Gastrocnemius medialis (tissue), 4 donors: ENCODE results near the gene INPP5F. TPM values are rescaled to one million over a fixed set of nuclear protein-coding genes. Genes with fewer than 3 reads are reported as not detected.

ENCODE experiments used
- ATAC-seq, 2 donors: fragments of 150-250 bp; one replicate each; pipeline ENCODE4 v1.9.1; 2016
- DNase-seq, 2 donors: peaks; one replicate each; pipeline ENCODE4 v3.0.0-alpha.2; 2019
- H3K27ac ChIP-seq, 4 donors: fragments of 200-600 bp; sonication (generic); 1 replicate in 1 of 4; 2 replicates in 3 of 4; pipeline ENCODE4 v1.5.1; 2016 to 2018; ENCODE audit warnings: mild to moderate bottlenecking in 2 of 4, moderate library complexity in 1 of 4
- H3K27me3 ChIP-seq, 3 donors: fragments of 200-600 bp; sonication (generic) in 2 of 3; 1 replicate in 1 of 3; 2 replicates in 2 of 3; pipeline versions ENCODE4 v1.5.1 to v1.6.0; 2016 to 2019; ENCODE audit warnings: mild to moderate bottlenecking in 1 of 3, moderate library complexity in 1 of 3
- H3K36me3 ChIP-seq, 2 donors: fragments of 200-600 bp; sonication (generic) in 1 of 2; one replicate each; pipeline ENCODE4 v1.5.1; 2017 to 2018
- H3K4me1 ChIP-seq, 2 donors: fragments of 200-600 bp; sonication (generic) in 1 of 2; one replicate each; pipeline ENCODE4 v1.5.1; 2016 to 2017; ENCODE audit warnings: mild to moderate bottlenecking in 2 of 2
- H3K4me3 ChIP-seq, 4 donors: fragments of 200-600 bp; sonication (generic) in 3 of 4; 1 replicate in 1 of 4; 2 replicates in 3 of 4; pipeline ENCODE4 v1.5.1; 2016 to 2019; ENCODE audit warnings: mild to moderate bottlenecking in 2 of 4
- H3K9me3 ChIP-seq, 3 donors: fragments of 200-600 bp; sonication (generic) in 2 of 3; 1 replicate in 1 of 3; 2 replicates in 2 of 3; pipeline ENCODE4 v1.5.1; 2016 to 2019
- CTCF ChIP-seq, 5 experiments: fragments of 450-650 bp in 3 of 5; fragments of 200-600 bp in 2 of 5; sonication (generic) in 2 of 5; IDR thresholded peaks in 4 of 5; conservative IDR thresholded peaks in 1 of 5; 1 replicate in 4 of 5; 2 replicates in 1 of 5; pipeline ENCODE4 v1.5.1; 2016 to 2019; ENCODE audit warnings: antibody characterized with exemption in 5 of 5, mild to moderate bottlenecking in 3 of 5, moderate library complexity in 3 of 5
- POLR2A ChIP-seq, 2 donors: fragments of 450-650 bp; IDR thresholded peaks; one replicate each; pipeline ENCODE4 v1.6.1; 2017; ENCODE audit warnings: antibody characterized with exemption in 2 of 2, mild to moderate bottlenecking in 2 of 2, moderate library complexity in 2 of 2
- in situ Hi-C, 4 donors: fragments of 200-750 bp; cut with MboI; loops; one replicate each; pipeline versions ENCODE4 v1.15.0 to v1.8.0; 2017; ENCODE audit warnings: low sequenced_read_pairs in 4 of 4
- intact Hi-C: fragments of 100-400 bp; cut with DNase I; formaldehyde crosslinking; loops from one replicate; pipeline ENCODE4 v1.15.1; 2023; ENCODE audit warnings: low total_unique reads
- total RNA-seq, 4 donors: library from RNA; depleted of rRNA; stranded (reverse); fragments of >200 nt; gene quantifications; one replicate each; pipeline versions ENCODE4 v1.1.0 to v1.2.3, GENCODE V29; 2016

INPP5F gene
- total RNA-seq, 4 donors from 2014 or later = 8.7 to 11.6 (median 10.5) TPM

GRCh38 chr10:119852822-119853221 lies 127.0 kb downstream of the INPP5F start:
- Histone ChIP-seq H3K9me3 (no peaks in the 10 kb centered on the region), H3K36me3 (peaks cover 0 to 88% of the 10 kb centered on the region in 2 donors), H3K4me3 (no peak overlapping the region), H3K27ac (no peak overlapping the region), H3K27me3 (no peaks in the 10 kb centered on the region), H3K4me1 (peaks cover 6 to 14% of the 10 kb centered on the region in 2 donors)
- intact Hi-C loops (loop anchor here (2.0 kb wide), 1 partner anchor 14 kb away; no protein-coding TSS in a partner anchor), in situ Hi-C loops (loop anchor here (10.0 to 25.0 kb wide), 5 partner anchors 98 to 691 kb away; partner anchors contain the start of gene SFXN4 (in 1 of the 4))
- TF ChIP-seq POLR2A (IDR thresholded peaks at IDR 0.05) (no peak), CTCF (IDR thresholded peaks at IDR 0.05 in 4 of 5, conservative IDR thresholded peaks at IDR 0.05 in 1 of 5) (no peak)
- DNase-seq = no peak
- no peak for ATAC-seq

- intact Hi-C loops = loop anchor here (2.0 kb wide), 1 partner anchor 13 kb away; no protein-coding TSS in a partner anchor
- in situ Hi-C loops = loop anchor here (10.0 to 25.0 kb wide), 5 partner anchors 99 to 691 kb away; partner anchors contain the start of gene SFXN4 (in 1 of the 4)
- Histone ChIP-seq H3K27me3 (no peaks in the 10 kb centered on the region), H3K4me3 (no peak overlapping the region), H3K9me3 (no peaks in the 10 kb centered on the region), H3K4me1 (peaks cover 6 to 14% of the 10 kb centered on the region in 2 donors), H3K36me3 (peaks cover 0 to 87% of the 10 kb centered on the region in 2 donors), H3K27ac (no peak overlapping the region)
- TF ChIP-seq CTCF (IDR thresholded peaks at IDR 0.05 in 4 of 5, conservative IDR thresholded peaks at IDR 0.05 in 1 of 5) = no peak
- no peak for TF ChIP-seq POLR2A (IDR thresholded peaks at IDR 0.05)
- DNase-seq = no peak
- ATAC-seq = no peak
Observed at GRCh38 chr10:119853574-119853973, 127.7 kb downstream of the INPP5F start.

DNA sequence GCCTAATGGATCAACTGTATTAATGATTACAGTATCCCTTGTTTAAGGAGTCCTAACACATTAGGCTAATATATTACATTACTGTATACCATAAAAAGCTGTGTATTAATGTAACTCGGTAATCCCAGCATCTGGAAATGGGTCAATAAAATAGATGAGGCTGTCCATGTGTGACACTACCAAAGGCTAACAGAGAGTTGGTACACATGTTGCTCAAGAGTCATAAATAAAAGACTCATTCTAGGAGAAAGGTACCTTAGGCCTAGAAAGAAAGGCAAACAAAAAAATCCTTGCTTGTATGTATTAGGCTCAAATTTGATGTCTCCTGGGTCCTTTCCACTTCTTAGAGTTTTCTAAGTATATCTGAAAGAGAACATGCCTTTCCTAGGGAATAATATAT lies 132.2 kb downstream of the INPP5F start:
- TF ChIP-seq CTCF (IDR thresholded peaks at IDR 0.05 in 4 of 5, conservative IDR thresholded peaks at IDR 0.05 in 1 of 5) (no peak), POLR2A (IDR thresholded peaks at IDR 0.05) (no peak)
- DNase-seq = no peak
- in situ Hi-C loops (loop anchor here (5.0 to 25.0 kb wide), 8 partner anchors 103 to 696 kb away; partner anchors contain the start of gene SFXN4 (in 1 of the 4)), intact Hi-C loops (loop anchor here (2.0 kb wide), 1 partner anchor 249 kb away; no protein-coding TSS in a partner anchor)
- Histone ChIP-seq H3K36me3 (peaks cover 0 to 46% of the 10 kb centered on the region in 2 donors), H3K27ac (no peak overlapping the region), H3K4me1 (peaks cover 7 to 18% of the 10 kb centered on the region in 2 donors), H3K9me3 (no peaks in the 10 kb centered on the region), H3K27me3 (no peaks in the 10 kb centered on the region), H3K4me3 (no peak overlapping the region)
- no peak for ATAC-seq

GRCh38 chr10:119859420-119860258 lies 133.8 kb downstream of the INPP5F start:
- in situ Hi-C loops (loop anchor here (5.0 to 25.0 kb wide), 8 partner anchors 105 to 697 kb away; partner anchors contain the start of gene SFXN4 (in 1 of the 4)), intact Hi-C loops (loop anchor here (1.0 to 2.0 kb wide), 3 partner anchors 109 to 251 kb away; no protein-coding TSS in a partner anchor)
- no peak overlapping the region for H3K27ac ChIP-seq
- no peak overlapping the region for H3K4me3 ChIP-seq
- peaks cover 0 to 30% of the 10 kb centered on the region in 2 donors for H3K36me3 ChIP-seq
- H3K27me3 ChIP-seq = no peaks in the 10 kb centered on the region
- H3K4me1 ChIP-seq = peaks cover 7 to 10% of the 10 kb centered on the region in 2 donors
- H3K9me3 ChIP-seq = no peaks in the 10 kb centered on the region
- ATAC-seq = no peak
- TF ChIP-seq POLR2A (IDR thresholded peaks at IDR 0.05) (no peak), CTCF (IDR thresholded peaks at IDR 0.05 in 4 of 5, conservative IDR thresholded peaks at IDR 0.05 in 1 of 5) (peak; percentile 41 to 71 (median 59))
- DNase-seq = no peak
